ENCODE data around the gene RNF223.
"Not testable (repeated sequence)": the region's sequence is repeated elsewhere in the genome, so short reads cannot be mapped to it uniquely, and the experiment has no call there.

DNA sequence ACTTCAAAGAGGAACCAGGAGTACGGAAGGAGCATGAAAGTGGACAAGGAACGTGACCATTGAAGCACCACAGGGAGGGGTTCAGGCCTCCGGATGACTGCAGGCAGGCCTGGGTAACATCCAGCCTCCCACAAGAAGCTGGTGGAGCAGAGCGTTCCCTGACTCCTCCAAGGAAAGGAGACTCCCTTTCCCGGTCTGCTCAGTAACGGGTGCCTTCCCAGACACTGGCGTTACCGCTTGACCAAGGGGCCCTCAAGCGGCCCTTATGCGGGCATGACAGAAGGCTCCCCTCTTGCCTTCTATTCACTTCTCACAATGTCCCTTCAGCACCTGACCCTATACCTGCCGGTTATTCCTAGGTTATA, 8.2 kb downstream of the RNF223 start:
- TF ChIP-seq, protein P1, sequence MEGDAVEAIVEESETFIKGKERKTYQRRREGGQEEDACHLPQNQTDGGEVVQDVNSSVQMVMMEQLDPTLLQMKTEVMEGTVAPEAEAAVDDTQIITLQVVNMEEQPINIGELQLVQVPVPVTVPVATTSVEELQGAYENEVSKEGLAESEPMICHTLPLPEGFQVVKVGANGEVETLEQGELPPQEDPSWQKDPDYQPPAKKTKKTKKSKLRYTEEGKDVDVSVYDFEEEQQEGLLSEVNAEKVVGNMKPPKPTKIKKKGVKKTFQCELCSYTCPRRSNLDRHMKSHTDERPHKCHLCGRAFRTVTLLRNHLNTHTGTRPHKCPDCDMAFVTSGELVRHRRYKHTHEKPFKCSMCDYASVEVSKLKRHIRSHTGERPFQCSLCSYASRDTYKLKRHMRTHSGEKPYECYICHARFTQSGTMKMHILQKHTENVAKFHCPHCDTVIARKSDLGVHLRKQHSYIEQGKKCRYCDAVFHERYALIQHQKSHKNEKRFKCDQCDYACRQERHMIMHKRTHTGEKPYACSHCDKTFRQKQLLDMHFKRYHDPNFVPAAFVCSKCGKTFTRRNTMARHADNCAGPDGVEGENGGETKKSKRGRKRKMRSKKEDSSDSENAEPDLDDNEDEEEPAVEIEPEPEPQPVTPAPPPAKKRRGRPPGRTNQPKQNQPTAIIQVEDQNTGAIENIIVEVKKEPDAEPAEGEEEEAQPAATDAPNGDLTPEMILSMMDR (IDR thresholded peaks at IDR 0.05) = not testable (repeated sequence)
- TF ChIP-seq POLR2A (IDR thresholded peaks at IDR 0.05) = not testable (repeated sequence)
